HG02763 (cell line): ENCODE measurements around the gene IGFBP5.

ENCODE experiments used
- ATAC-seq: cut with Tn5 transposase; IDR thresholded peaks from one replicate; pipeline ENCODE4 v1.9.1; 2021; ENCODE audit warnings: mild to moderate bottlenecking, moderate library complexity; ENCODE audit not compliant: unreplicated experiment

Gene IGFBP5

GRCh38 chr2:216648105-216648504 lies 47.2 kb downstream of the IGFBP5 start:
- ATAC-seq, result no peak

DNA sequence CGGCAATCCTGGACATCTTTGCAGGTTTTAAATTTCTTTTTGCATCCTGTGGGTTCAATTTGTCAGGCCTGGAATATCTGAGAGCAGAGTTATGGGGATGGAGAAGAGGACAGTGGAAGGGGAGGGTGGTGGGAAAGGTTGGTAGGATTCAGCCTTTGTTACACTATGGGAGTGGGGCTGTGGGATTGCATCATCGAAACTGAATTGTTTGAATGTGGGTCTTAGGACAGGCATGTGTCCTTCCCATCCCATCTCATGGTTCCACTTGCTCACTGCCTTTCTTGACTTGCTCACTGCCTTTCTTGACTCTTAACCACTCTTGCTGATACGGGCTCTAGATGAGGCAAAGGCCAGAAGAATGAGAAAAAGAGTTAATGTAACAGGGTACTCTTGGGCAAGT lies 49.2 kb downstream of the IGFBP5 start:
- no peak for ATAC-seq

- no peak for ATAC-seq
Measured at GRCh38 chr2:216645636-216645950, 49.8 kb downstream of the IGFBP5 start.

DNA sequence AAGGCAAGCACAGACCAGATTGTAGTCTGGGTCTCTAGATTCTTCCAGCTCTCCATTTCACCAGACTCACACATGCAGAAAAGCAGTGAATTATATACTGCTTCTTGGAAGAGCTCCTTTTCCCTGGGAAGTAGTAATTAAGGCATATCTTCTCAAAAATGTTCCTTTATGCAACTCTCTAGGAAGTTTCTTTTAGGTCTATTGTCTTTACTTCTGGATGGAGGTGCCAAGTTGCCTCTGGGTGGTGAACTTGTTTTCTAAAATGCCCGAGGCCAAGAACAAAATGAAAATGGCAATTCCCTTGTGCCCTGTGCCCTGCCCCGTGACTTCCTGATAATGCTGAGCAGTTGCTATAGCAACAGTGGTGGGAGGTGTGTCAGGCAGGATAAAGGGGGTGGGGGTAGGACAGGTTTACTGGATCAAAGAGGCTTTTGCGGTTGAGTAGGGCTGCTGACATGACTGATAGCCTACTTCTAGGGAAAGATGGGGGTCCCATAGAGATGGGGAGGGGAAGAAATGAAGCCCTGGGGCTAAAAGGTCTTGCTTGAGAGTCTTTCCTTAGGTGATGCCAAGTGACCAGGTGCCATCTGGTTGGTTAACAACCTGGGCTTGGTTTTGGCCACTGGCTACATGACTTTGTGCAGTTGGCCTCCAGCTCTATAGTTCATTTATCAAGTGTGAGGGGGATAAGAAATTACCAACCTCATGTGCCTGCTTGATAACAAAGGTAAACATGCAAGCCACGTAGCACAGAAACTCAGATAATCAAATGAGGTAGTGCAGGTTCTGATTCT lies 50.3 kb downstream of the IGFBP5 start:
- no peak for ATAC-seq

GRCh38 chr2:216643986-216644659 lies 51.2 kb downstream of the IGFBP5 start:
- no peak for ATAC-seq

GRCh38 chr2:216637472-216637871 lies 57.9 kb downstream of the IGFBP5 start:
- ATAC-seq, result no peak

GRCh38 chr2:216636551-216637450 lies 58.5 kb downstream of the IGFBP5 start:
- no peak for ATAC-seq

GRCh38 chr2:216635701-216636550 lies 59.4 kb downstream of the IGFBP5 start:
- ATAC-seq, result no peak

GRCh38 chr2:216635171-216635570 lies 60.2 kb downstream of the IGFBP5 start:
- ATAC-seq, result no peak

DNA sequence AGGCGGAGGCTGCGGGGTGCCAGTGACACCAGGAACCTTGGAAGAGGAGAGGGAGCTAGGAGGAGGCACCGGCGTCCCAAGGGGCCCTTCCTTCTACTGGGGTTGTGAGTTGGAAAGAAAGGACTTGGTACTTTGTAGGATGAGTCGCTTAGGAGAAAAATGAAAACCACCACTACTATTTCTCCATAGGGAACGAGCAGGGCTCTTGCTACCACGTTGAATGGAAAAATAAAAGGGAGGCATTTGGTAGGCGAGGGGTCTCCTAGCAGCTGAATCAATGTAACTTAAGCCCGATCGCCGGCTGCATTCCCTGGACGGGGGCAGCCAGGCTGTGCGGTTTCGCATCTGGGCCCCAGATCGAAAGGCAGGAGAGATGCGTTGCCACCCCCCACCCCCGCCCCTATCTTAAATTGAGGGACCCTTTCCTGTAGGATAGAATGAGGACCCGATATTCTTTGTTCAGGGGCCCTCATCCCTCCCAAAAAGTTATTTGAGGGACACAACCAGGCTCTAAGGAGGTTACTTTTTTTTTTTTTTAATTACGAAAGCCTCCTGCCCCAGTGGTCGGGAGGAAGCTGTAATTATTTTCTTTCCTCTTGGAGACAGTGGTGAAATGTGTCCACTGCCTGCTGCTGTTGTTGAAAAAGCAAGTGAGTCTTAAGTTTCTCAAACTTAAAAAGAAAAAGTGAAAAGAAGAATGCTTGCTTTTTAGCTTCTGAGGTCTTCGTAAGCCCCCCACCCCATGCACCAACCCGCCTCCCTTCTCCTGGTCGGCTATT lies 60.8 kb downstream of the IGFBP5 start:
- no peak for ATAC-seq

- ATAC-seq, result no peak
Measured at GRCh38 chr2:216633616-216634369, 61.6 kb downstream of the IGFBP5 start.

- no peak for ATAC-seq
Measured at GRCh38 chr2:216632952-216633615, 62.3 kb downstream of the IGFBP5 start, which contains the start of gene IGFBP2. IGFBP2 (plus strand) TSS chr2:216633420; CDS start chr2:216633524, 104 bp downstream.

DNA sequence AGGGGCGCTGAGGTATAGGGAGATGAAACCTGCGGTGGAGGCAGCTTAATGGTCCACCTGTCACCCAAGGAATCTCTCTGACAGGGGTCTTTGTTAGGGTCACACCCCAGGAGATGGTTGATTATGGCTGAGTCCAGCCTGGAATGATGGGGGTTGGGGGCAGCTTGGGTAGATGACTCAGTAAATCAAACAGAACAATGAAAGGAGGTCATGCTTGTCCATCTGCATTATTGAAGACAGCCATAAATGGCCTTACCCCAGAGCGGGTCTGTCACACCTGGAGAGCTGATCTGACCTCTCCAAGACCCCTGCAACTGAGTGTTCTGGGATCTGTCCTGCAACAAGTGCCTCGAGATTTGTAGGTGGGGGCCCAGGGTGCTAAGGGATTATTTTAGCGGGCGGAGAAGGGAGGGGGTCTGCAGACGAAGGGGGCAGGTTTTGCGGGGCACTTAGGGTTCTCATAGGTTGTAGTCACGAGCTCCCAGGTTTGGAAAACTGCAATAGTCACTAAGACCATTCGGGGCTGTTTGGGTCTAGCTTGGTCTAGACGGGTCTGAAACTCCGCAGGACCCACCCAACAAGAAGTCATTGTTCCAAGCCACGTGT lies 62.9 kb downstream of the IGFBP5 start:
- no peak for ATAC-seq

DNA sequence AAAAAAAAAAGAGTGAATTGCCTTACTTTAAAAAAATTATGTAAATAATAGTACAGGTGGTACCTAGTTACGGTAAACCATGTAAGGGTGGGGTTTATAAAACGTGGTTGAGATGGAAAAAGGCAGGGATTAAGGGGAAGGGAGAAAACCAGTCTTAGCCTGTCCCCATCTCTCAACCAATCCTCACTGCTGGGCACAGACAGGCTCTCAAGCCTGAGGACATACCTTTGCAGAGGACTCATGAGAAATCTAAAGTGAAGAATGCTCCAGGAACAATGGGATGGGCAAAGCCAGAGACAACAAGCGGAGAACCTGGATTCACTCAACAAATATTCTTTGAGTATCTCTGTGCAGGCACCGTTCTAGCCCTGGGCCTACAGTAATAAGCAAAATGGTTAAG lies 65.6 kb downstream of the IGFBP5 start:
- no peak for ATAC-seq

DNA sequence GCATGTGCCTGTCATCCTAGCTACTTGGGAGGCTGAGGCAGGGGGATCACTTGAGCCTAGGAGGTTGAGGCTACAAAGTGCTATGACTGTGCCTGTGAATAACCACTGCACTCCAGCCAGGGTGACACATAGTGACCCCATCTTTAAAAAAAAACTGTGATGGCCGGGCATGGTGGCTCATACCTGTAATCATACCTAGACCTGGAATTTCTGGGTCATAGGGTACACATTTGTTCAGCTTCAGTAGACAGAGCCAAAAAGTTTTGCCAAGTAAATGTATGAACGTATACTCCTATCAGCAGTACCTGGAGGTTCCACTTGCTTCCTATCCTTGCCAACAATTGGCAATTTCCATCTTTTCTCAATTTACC lies 68.5 kb downstream of the IGFBP5 start:
- ATAC-seq, result no peak

DNA sequence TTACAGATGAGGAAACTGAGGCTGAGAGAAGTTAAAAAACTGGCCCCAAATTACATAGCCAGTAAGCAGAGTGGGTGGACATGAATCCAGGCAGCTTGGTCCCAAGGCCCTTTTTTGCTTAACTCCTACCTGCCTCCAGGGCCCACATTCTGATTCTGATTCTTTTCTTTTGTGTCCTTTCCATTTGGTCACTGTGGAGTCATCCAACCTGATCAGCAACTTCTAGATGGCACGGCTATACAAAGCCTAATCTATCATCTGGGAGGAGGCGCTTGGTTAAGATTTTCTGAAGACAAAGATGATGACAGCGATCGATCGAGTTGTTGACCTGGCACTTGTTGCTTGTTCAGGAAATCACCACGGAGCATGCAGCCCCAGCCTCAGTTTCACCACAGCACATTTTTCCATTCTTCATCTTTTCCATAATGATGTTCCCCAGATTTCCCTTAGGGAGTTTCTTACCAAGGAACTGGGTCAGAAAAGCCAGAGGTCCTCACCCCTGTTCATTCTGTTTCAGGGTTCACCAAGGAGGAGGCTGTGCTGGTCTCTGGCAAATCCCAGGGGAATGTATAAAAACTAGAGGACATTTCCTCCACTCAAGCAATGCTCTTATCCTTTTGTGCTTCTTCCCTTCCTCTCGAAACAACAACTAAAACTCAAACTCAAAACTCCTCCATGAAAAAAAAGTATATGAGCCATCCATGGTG lies 69.0 kb downstream of the IGFBP5 start:
- ATAC-seq, result no peak

GRCh38 chr2:216624251-216624650 lies 71.1 kb downstream of the IGFBP5 start:
- ATAC-seq, result no peak

GRCh38 chr2:216622526-216622925 lies 72.8 kb downstream of the IGFBP5 start:
- no peak for ATAC-seq
